Choroid plexus epithelial cell (primary cell): Measurements from ENCODE around the gene SLC22A3.

Experiments
- DNase-seq: peaks from one replicate; pipeline ENCODE4 v3.0.0-alpha.2; 2010; ENCODE audit warnings: low read depth
- H3K4me3 ChIP-seq: 2 replicates; pipeline ENCODE4 v1.5.1; 2011; ENCODE audit warnings: low read depth, mild to moderate bottlenecking, control low read depth, low read length, moderate library complexity
- TF ChIP-seq, protein P1 (sequence below): conservative IDR thresholded peaks from 2 replicates; pipeline ENCODE4 v1.5.1; 2011; ENCODE audit warnings: low read depth, mild to moderate bottlenecking, control low read depth, inconsistent platforms, low read length, moderate library complexity

SLC22A3 gene

DNA sequence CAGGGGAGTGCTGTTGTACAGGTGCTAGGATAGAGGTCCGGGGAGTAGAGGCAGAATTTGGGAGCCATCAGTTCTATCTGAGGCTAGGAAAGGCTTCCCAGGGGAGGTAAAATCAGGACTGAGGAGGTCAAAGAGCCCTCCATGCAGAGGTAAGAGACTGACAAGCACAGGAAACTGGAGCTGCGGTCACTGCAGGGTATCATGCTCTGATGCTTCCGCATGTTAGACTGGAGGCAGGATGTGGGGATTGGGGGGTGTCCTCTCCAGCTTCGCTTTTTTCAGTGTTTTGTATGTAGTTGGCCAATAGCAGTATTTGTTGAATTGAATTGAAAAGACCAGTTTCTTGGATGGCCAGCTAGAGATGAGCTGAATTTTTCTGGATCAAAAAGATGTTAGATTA, 87.8 kb downstream of the SLC22A3 start:
- DNase-seq: no peak
- TF ChIP-seq, protein P1, sequence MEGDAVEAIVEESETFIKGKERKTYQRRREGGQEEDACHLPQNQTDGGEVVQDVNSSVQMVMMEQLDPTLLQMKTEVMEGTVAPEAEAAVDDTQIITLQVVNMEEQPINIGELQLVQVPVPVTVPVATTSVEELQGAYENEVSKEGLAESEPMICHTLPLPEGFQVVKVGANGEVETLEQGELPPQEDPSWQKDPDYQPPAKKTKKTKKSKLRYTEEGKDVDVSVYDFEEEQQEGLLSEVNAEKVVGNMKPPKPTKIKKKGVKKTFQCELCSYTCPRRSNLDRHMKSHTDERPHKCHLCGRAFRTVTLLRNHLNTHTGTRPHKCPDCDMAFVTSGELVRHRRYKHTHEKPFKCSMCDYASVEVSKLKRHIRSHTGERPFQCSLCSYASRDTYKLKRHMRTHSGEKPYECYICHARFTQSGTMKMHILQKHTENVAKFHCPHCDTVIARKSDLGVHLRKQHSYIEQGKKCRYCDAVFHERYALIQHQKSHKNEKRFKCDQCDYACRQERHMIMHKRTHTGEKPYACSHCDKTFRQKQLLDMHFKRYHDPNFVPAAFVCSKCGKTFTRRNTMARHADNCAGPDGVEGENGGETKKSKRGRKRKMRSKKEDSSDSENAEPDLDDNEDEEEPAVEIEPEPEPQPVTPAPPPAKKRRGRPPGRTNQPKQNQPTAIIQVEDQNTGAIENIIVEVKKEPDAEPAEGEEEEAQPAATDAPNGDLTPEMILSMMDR: no peak
- no peak overlapping the region for H3K4me3 ChIP-seq

DNA sequence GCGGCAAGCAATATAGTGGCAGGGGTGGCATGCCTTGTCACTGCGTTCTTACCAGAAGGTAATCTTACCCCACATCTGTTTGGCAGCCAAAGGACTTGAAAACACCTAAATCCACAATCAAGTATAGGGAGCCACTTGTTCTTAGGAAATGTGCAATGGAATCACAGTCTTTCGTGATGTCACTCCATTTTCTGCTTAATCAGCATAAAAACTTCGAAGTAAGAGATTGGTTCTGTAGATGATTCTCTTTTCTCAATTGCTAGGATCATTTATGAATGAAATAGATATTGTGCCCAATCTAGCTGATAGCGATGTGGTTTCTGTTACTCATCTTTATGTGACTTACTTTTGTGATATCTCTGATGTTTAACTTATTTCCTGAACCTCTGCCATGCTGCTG, 89.0 kb downstream of the SLC22A3 start:
- no peak for DNase-seq
- TF ChIP-seq, protein P1: no peak
- no peak overlapping the region for H3K4me3 ChIP-seq

DNA sequence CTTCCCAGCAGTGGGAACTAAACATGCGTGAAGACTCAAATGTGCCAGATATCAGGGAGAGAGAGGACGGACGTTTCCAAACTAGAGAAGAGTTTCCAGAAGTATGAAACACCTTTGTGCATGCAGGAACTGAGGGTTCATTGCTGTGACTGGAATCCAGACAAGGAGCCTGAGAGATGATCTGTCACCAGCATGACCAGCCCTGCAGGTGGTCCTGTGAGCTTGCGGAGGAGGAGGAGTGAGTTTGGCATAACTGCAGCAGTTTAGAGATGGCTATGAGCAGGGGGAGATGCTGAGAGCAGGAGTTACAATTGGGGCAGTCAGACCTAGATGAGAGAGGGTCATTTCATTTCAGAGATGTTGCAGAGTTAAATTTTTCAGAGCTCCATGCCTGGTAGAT, 89.6 kb downstream of the SLC22A3 start:
- TF ChIP-seq, protein P1: no peak
- no peak overlapping the region for H3K4me3 ChIP-seq
- DNase-seq: no peak

DNA sequence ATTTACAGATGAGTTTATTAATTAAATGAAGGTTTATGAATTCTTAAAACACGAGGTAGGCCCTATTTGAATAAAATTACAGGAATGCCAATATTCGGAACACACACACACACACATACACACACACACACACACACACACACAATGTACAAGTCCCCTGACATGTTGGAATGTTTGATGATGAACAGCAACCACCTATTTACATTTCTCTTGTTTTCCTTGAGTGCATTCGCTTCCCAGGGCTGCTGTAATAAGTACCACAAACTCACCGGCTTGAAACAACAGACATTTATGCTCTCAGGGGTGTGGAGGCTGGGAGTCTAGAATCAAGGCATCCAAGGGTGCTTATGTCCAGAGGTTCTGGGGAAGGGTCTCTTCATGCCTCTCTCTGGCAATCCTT, 90.3 kb downstream of the SLC22A3 start:
- no peak overlapping the region for H3K4me3 ChIP-seq
- DNase-seq: no peak
- TF ChIP-seq, protein P1: no peak

DNA sequence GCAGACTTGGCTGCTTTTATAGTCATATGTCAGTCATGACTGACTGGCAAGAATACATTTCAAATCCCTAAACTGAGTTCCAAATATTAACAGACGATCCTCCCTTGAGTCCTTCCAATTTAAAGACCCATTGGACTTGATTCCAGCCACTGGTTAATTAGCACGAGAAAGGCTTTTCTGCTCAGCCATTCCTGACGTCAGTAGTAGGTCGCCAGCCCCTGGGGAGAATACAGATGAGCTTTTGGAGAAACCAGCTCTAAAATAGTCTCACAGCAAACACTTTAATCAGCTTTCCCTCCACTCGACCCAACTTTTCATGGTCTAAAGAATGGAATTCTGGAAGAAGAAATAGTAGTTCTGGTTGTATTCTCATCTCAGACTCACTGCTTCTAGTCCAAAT, 91.6 kb downstream of the SLC22A3 start:
- no peak overlapping the region for H3K4me3 ChIP-seq
- TF ChIP-seq, protein P1: no peak
- DNase-seq: no peak

DNA sequence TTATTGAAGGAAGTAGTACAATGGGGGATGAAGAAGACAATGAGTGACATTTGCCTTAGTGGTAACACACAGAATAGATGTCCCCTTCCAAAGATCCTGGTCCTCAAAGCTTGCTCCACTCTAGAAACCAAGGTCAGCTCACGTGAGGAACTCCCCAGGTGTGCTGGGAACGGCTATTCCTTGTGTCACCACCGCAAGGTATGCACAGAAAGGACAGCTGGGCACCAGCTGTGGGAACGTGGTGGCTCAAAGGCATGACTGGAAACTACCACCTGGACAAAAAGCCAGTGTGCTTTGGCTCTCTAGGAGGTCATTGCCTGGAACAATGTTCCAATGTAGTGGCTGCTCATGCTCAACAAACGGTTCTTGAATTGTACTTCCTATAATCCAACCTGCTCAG, 94.0 kb downstream of the SLC22A3 start:
- no peak overlapping the region for H3K4me3 ChIP-seq
- TF ChIP-seq, protein P1: no peak
- DNase-seq: no peak

DNA sequence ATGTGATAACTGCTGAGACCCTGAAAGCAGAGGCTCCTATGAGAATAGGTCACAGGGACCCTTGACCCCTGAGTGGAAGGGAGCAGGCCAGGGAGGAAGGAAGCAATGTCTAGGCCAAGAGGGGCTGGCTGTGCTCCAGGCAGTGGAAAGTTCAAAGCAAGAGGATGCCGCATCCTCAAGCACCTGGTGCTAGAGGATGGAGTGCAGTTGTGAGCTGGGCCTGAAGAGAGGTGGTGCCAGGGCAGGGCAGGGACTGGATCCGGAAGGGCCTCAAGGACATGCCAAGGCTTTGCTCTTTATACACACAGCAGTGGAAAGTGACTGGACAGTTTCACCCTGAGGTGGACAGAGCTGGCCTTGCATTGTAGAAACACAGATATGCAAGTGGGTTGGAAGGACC, 97.0 kb downstream of the SLC22A3 start:
- DNase-seq: no peak
- no peak overlapping the region for H3K4me3 ChIP-seq
- TF ChIP-seq, protein P1: no peak
